Mucosa of stomach (tissue), 1 donor: ENCODE data around the gene VSTM4.

Experiments used
- H3K27me3 ChIP-seq: one replicate; pipeline ENCODE4 v1.7.0; 2013; ENCODE audit warnings: mild to moderate bottlenecking, low read length; ENCODE audit not compliant: control insufficient read depth, insufficient read depth
- H3K36me3 ChIP-seq: one replicate; pipeline ENCODE4 v1.7.0; 2013; ENCODE audit warnings: low read length; ENCODE audit not compliant: control insufficient read depth, insufficient read depth
- H3K4me1 ChIP-seq: one replicate; pipeline ENCODE4 v1.7.0; 2013; ENCODE audit warnings: mild to moderate bottlenecking, low read length; ENCODE audit not compliant: control insufficient read depth, insufficient read depth
- H3K4me3 ChIP-seq: one replicate; pipeline ENCODE4 v1.7.0; 2013; ENCODE audit warnings: low read length
- H3K9ac ChIP-seq: one replicate; pipeline ENCODE4 v1.7.0; 2013; ENCODE audit warnings: mild to moderate bottlenecking, low read length, moderate library complexity
- H3K9me3 ChIP-seq: one replicate; pipeline ENCODE4 v1.7.0; 2013; ENCODE audit warnings: mild to moderate bottlenecking, low read length, moderate library complexity; ENCODE audit not compliant: control insufficient read depth
- donor health status: Pancreatic carcinoma.

Gene VSTM4

DNA sequence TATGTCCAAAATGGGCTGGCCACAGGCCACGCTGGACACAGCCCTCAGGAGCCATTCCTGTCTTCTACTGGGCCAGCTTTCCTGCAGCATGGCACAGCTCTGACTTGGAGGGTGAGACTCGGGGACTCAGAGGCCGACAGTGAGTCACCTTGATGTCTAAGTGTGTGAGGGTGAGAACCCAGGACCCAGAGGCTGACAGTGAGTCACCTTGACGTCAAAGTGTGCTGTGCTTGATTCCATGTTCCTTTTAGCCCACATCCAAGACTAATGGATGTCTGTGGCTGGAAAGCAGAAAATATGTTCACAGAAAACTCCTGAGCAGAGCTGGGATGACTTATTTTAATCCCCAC, 24.5 kb upstream of the VSTM4 start:
- no peaks in the 10 kb centered on the region for H3K36me3 ChIP-seq
- no peaks in the 10 kb centered on the region for H3K4me1 ChIP-seq
- H3K27me3 ChIP-seq, result no peaks in the 10 kb centered on the region
- no peaks in the 10 kb centered on the region for H3K9me3 ChIP-seq
- no peak overlapping the region for H3K9ac ChIP-seq
- no peak overlapping the region for H3K4me3 ChIP-seq

GRCh38 chr10:49139028-49139845, 23.9 kb upstream of the VSTM4 start:
- H3K9me3 ChIP-seq, result no peaks in the 10 kb centered on the region
- H3K36me3 ChIP-seq, result no peaks in the 10 kb centered on the region
- H3K4me1 ChIP-seq, result no peaks in the 10 kb centered on the region
- H3K4me3 ChIP-seq, result no peak overlapping the region
- H3K9ac ChIP-seq, result no peak overlapping the region
- H3K27me3 ChIP-seq, result no peaks in the 10 kb centered on the region

DNA sequence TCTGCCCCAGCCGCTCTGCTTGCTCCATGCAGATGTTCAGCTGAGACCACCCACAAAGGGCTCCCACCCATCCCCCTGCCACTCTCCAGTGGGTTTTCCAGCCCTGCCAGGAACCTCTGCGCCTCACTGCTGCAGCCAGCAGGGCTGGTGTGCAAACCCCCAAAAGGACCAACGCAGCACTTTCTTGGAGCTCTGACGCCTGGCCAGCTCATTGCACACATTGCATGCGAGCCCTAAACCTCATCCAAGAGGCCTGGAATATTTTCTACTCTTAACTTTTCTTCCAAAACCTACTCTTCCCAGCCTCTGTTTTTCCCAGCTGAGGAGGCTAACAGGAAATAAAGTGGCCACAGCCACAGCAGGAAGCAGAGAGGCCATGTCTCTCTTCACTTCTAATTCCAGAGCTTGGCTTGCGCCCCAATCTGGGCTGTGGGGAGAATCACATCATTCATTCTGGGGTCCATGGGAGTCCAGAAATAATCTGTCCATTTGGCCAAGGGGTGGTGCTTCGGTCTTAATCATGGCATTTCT, 23.1 kb upstream of the VSTM4 start:
- no peak overlapping the region for H3K9ac ChIP-seq
- H3K4me1 ChIP-seq, result no peaks in the 10 kb centered on the region
- H3K4me3 ChIP-seq, result no peak overlapping the region
- H3K9me3 ChIP-seq, result no peaks in the 10 kb centered on the region
- no peaks in the 10 kb centered on the region for H3K36me3 ChIP-seq
- no peaks in the 10 kb centered on the region for H3K27me3 ChIP-seq

GRCh38 chr10:49136525-49136924, 21.2 kb upstream of the VSTM4 start:
- Histone ChIP-seq H3K4me3 (no peak overlapping the region), H3K9ac (no peak overlapping the region), H3K27me3 (no peaks in the 10 kb centered on the region), H3K4me1 (no peaks in the 10 kb centered on the region), H3K36me3 (no peaks in the 10 kb centered on the region), H3K9me3 (no peaks in the 10 kb centered on the region)

DNA sequence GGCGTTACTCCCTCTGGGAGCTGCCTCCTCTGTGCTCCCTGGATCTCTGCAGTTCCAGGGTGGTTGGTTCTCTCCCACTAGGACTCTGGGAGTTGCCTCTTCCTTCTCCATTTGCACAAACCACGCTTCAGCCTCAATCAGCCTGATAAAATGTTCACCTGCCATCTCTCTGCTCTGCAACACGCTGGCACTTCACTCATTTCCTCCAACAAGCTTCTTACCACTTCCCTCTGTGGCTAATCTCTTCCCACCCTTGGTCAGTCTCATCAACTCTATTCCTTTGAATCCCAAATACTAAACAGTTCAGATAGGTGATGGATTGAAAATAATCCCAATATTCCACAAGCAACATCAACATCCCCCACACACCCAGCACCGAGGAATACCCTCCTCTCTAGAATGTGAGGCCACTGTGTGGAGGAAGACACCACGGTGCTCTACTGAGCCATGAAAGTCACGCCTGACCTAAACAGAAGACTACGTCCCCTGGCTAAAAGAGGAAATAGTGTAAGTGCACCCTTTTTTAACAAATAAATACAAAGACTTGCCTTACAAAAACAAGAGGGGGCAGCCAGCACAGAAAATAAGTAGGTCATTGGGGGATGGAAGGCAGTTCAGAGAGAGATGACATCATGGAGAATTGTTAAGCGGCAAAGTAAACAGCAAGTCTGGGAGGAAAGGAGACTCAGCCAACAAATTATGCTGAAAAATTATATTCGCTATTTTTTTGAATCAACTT, 20.4 kb upstream of the VSTM4 start:
- H3K4me1 ChIP-seq, result no peaks in the 10 kb centered on the region
- H3K27me3 ChIP-seq, result no peaks in the 10 kb centered on the region
- no peak overlapping the region for H3K4me3 ChIP-seq
- H3K9ac ChIP-seq, result no peak overlapping the region
- no peaks in the 10 kb centered on the region for H3K36me3 ChIP-seq
- H3K9me3 ChIP-seq, result no peaks in the 10 kb centered on the region

- Histone ChIP-seq H3K4me3 (no peak overlapping the region), H3K4me1 (no peaks in the 10 kb centered on the region), H3K27me3 (no peaks in the 10 kb centered on the region), H3K9ac (no peak overlapping the region), H3K36me3 (no peaks in the 10 kb centered on the region), H3K9me3 (no peaks in the 10 kb centered on the region)
These were observed 19.0 kb upstream of the VSTM4 start for GRCh38 chr10:49134327-49134726.

- no peak within 1 kb of the TSS for H3K9ac ChIP-seq
- H3K4me3 ChIP-seq, result no peak within 1 kb of the TSS
- H3K9me3 ChIP-seq, result no peaks in the 10 kb centered on the region
- H3K4me1 ChIP-seq, result no peaks in the 10 kb centered on the region
- no peaks in the 10 kb centered on the region for H3K36me3 ChIP-seq
- no peaks in the 10 kb centered on the region for H3K27me3 ChIP-seq
These were observed 18.5 kb upstream of the VSTM4 start, which contains the start of gene FAM170B for GRCh38 chr10:49133706-49134248. FAM170B (minus strand) TSS chr10:49134021; CDS start chr10:49133918, 103 bp downstream.

- Histone ChIP-seq H3K36me3 (no peaks in the 10 kb centered on the region), H3K27me3 (no peaks in the 10 kb centered on the region), H3K4me3 (no peak overlapping the region), H3K4me1 (no peaks in the 10 kb centered on the region), H3K9ac (no peak overlapping the region), H3K9me3 (no peaks in the 10 kb centered on the region)
These were observed 17.0 kb upstream of the VSTM4 start for GRCh38 chr10:49132362-49132737.

DNA sequence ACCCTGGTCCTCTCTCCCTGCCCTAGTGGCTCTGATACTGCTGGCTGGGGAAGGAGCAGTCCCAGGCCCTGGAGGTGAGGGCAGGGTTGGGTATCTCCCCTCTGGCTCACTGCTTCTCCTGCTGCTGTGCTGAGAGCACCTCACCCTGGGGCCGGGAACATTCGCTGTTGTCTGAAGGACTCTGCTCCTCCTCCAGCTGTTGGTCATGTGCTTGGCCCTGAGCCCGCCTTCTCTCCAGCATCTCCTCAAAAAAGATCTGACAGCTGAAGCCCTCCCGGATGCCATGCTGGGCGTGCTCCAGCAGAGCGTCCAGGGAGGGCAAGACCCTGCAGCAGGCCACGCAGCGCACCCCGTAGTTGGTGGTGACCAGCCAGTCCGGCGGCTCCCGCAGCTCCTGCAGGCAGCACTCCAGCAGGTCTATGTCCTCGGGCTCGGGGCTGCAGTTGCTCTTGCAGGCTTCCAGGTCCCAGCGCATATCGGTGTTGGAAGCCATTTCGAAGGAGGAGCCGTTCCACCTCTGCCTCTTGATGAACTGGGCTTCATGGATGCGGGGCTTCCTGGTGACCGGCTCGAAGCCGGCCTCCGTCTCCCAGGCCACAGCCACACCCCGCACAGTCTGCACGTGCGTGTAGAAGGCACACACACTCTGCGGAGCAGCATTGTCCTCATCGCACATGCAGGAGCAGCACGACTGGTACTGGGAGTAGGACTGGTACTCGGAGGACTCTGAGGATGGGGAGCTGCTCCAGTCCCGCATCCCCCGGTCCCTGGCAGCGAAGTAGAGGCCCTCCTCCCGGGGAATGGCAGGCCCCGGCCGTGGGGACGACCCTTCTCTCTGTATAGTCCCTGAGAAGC, 16.4 kb upstream of the VSTM4 start:
- Histone ChIP-seq H3K27me3 (no peaks in the 10 kb centered on the region), H3K9me3 (no peaks in the 10 kb centered on the region), H3K4me1 (no peaks in the 10 kb centered on the region), H3K9ac (no peak overlapping the region), H3K36me3 (no peaks in the 10 kb centered on the region), H3K4me3 (no peak overlapping the region)

GRCh38 chr10:49129376-49129775, 14.1 kb upstream of the VSTM4 start:
- Histone ChIP-seq H3K36me3 (no peaks in the 10 kb centered on the region), H3K9me3 (no peaks in the 10 kb centered on the region), H3K4me3 (no peak overlapping the region), H3K4me1 (no peaks in the 10 kb centered on the region), H3K27me3 (no peaks in the 10 kb centered on the region), H3K9ac (no peak overlapping the region)

GRCh38 chr10:49128854-49129253, 13.5 kb upstream of the VSTM4 start:
- Histone ChIP-seq H3K9ac (no peak overlapping the region), H3K4me3 (no peak overlapping the region), H3K36me3 (no peaks in the 10 kb centered on the region), H3K9me3 (no peaks in the 10 kb centered on the region), H3K27me3 (no peaks in the 10 kb centered on the region), H3K4me1 (no peaks in the 10 kb centered on the region)
